ENCODE measurements around the gene PUDP.
"Not testable (repeated sequence)": the region's sequence is repeated elsewhere in the genome, so short reads cannot be mapped to it uniquely, and the experiment has no call there.

PUDP gene

GRCh38 chrX:7025471-7025870 lies 122.5 kb downstream of the PUDP start:
- no peak for DNase-seq

DNA sequence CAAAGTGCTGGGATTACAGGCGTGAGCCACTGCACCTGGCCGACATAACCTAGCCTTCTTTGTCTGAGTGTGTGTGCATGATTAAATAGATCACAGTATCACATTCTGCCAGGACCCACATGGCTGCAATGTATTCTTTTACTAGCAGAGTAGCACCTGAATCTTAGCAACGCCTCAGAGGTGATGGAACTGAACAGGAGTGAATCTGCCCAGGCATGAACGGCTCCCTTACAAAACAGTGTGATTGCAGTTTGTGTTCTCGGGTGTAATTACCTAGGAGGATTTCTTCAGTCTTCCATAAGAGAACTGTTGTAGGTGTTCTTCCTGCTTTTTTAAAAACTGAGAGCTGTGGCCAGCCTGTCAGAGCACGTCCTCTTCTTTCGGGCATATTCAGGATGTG lies 123.1 kb downstream of the PUDP start:
- DNase-seq = no peak

- not testable (repeated sequence) for DNase-seq
Observed at GRCh38 chrX:7022996-7023395, 125.0 kb downstream of the PUDP start.

GRCh38 chrX:7021991-7022390 lies 126.0 kb downstream of the PUDP start:
- DNase-seq = no peak

DNA sequence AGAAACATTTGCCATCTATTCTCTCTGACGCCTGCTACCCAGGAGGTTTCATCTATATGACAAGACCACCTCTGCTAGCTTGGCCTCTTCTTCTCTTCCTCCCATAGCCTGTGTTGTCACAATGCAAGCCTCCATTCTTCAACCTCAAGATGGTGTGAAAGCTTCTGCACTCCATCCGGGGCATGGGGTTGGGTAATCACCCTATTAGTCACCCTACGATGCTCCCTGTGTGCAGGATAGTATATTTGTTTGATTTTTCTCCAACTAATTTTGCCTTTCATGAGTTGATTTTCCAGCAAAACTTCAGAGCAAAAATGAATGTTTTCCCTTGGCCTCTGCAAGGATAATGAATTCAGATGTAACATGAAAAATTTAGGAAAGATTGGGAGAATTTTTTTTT lies 128.4 kb downstream of the PUDP start:
- DNase-seq = no peak

- DNase-seq = not testable (repeated sequence)
Observed at GRCh38 chrX:7012262-7012834, 135.6 kb downstream of the PUDP start.

DNA sequence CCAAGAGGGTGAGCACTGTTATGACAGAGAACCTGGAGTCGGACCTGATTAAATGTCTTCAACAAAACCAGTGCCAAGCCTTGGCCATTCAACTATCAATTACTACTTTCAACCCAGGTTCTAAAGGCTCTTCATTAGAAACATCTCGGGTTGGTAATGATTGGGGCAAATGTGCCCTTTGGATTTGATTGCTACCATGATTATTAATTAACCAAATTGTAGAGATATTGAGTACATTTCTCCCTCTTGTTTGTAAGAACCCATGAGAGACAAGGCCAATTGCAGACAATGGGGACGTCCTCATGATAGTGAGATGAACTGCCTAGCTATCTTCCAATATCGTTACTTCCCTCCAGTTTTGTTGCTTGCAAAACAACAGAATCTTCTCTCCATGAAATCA lies 137.1 kb downstream of the PUDP start:
- not testable (repeated sequence) for DNase-seq

GRCh38 chrX:7007328-7007727 lies 140.6 kb downstream of the PUDP start:
- not testable (repeated sequence) for DNase-seq
